NCI-H526 (cell line): ENCODE results near the gene C2CD4B.
A peak's percentile ranks its signal among the peaks of the same experiment; 100 is the strongest.

ENCODE experiments used
- DNase-seq, 2 experiments: peaks; one replicate each; lab custom pipeline; 2025; lab: John Stamatoyannopoulos, UW

The C2CD4B gene

GRCh38 chr15:62165104-62165792 lies at the start of gene C2CD4B:
Gene C2CD4B (minus strand): TSS chr15:62165285. CDS start chr15:62164984, 301 bp downstream.
- peak; percentile 20 to 76 for DNase-seq

GRCh38 chr15:62212741-62213140 lies 47.7 kb upstream of the C2CD4B start:
- DNase-seq = no peak

- DNase-seq = no peak
These were observed 46.3 kb upstream of the C2CD4B start for GRCh38 chr15:62211348-62211747.

GRCh38 chr15:62209821-62210220 lies 44.7 kb upstream of the C2CD4B start:
- DNase-seq = no peak

GRCh38 chr15:62209322-62209721 lies 44.2 kb upstream of the C2CD4B start:
- no peak for DNase-seq

- DNase-seq = no peak
These were observed 43.8 kb upstream of the C2CD4B start for GRCh38 chr15:62208884-62209283.

- no peak for DNase-seq
These were observed 43.3 kb upstream of the C2CD4B start for GRCh38 chr15:62208367-62208766.

- no peak for DNase-seq
These were observed 25.6 kb upstream of the C2CD4B start for GRCh38 chr15:62190675-62191074.

- no peak for DNase-seq
These were observed 25.2 kb upstream of the C2CD4B start for GRCh38 chr15:62190274-62190673.

- DNase-seq = no peak
These were observed 23.7 kb upstream of the C2CD4B start for GRCh38 chr15:62188744-62189143.

- DNase-seq = no peak
These were observed 22.8 kb upstream of the C2CD4B start for GRCh38 chr15:62187910-62188309.

GRCh38 chr15:62187425-62187824 lies 22.3 kb upstream of the C2CD4B start:
- DNase-seq = no peak

GRCh38 chr15:62186578-62186977 lies 21.5 kb upstream of the C2CD4B start:
- DNase-seq = no peak

GRCh38 chr15:62183130-62183529 lies 18.0 kb upstream of the C2CD4B start:
- DNase-seq = no peak

- no peak for DNase-seq
These were observed 8.1 kb upstream of the C2CD4B start for GRCh38 chr15:62173215-62173614.

GRCh38 chr15:62171882-62172281 lies 6.8 kb upstream of the C2CD4B start:
- no peak for DNase-seq

- no peak for DNase-seq
These were observed 799 bp upstream of the C2CD4B start for GRCh38 chr15:62165793-62166375.

- DNase-seq = peak in 1 of 2 experiments; percentile 67
These were observed 535 bp downstream of the C2CD4B start for GRCh38 chr15:62164396-62165103.

GRCh38 chr15:62164014-62164395 lies 1.1 kb downstream of the C2CD4B start:
- DNase-seq = peak in 1 of 2 experiments; percentile 52

GRCh38 chr15:62163397-62164013 lies 1.6 kb downstream of the C2CD4B start:
- DNase-seq = no peak

- no peak for DNase-seq
These were observed 11.9 kb downstream of the C2CD4B start for GRCh38 chr15:62153228-62153627.

GRCh38 chr15:62150445-62150844 lies 14.6 kb downstream of the C2CD4B start:
- no peak for DNase-seq

GRCh38 chr15:62149729-62150128 lies 15.4 kb downstream of the C2CD4B start:
- no peak for DNase-seq
